Panc1 (cell line): Measurements from ENCODE around the gene SLC6A20. TPM values are rescaled to one million over a fixed set of nuclear protein-coding genes. Genes with fewer than 3 reads are reported as not detected.

Source experiments
- ATAC-seq: fragments of 200-7000 bp; cut with Tn5 transposase; 2 replicates; pipeline ENCODE4 v1.9.1; 2020; ENCODE audit warnings: mild to moderate bottlenecking, moderate library complexity
- BruUV-seq: library from RNA; stranded (reverse); fragments of 400-500 nt; replicated peaks from 2 replicates; lab custom pipeline; 2021; lab: Mats Ljungman, UMichigan
- CTCF ChIA-PET: fragments of 300-600 bp; sonication (Branson Sonifier 250); formaldehyde crosslinking; loops from one replicate; lab custom pipeline; 2022; ENCODE audit warnings: antibody characterized with exemption; lab: Charles Lee
- POLR2A ChIA-PET: fragments of 300-600 bp; sonication (Branson Sonifier 250); formaldehyde crosslinking; loops from one replicate; lab custom pipeline; 2022; ENCODE audit warnings: antibody characterized with exemption; lab: Charles Lee
- DNase-seq: peaks from one replicate; pipeline ENCODE4 v3.0.0-alpha.2; 2010; ENCODE audit warnings: low read depth, low spot score
- H3K27ac ChIP-seq: 2 replicates; pipeline ENCODE4 v1.5.1; 2011; ENCODE audit warnings: mild to moderate bottlenecking, low read length, inconsistent platforms
- H3K27me3 ChIP-seq: fragments of 200-500 bp; sonication (Bioruptor generic); 2 replicates; pipeline ENCODE4 v1.6.0; 2014; ENCODE audit warnings: low read length, inconsistent platforms; ENCODE audit not compliant: control insufficient read depth, insufficient read depth
- H3K36me3 ChIP-seq: fragments of 200-500 bp; sonication (Bioruptor generic); 2 replicates; pipeline ENCODE4 v1.5.1; 2014; ENCODE audit warnings: inconsistent platforms, mild to moderate bottlenecking, low read length, moderate library complexity; ENCODE audit not compliant: control insufficient read depth, insufficient read depth
- H3K4me1 ChIP-seq: 2 replicates; pipeline ENCODE4 v1.5.1; 2011; ENCODE audit warnings: inconsistent platforms, mild to moderate bottlenecking, low read length, moderate library complexity; ENCODE audit not compliant: control insufficient read depth, insufficient read depth
- H3K4me3 ChIP-seq, 2 experiments: 2 replicates each; pipeline ENCODE4 v1.5.1; 2011 to 2012; ENCODE audit warnings: low read depth in 2 of 2, low read length in 2 of 2, mild to moderate bottlenecking in 2 of 2, inconsistent platforms in 1 of 2, moderate library complexity in 1 of 2
- H3K9me3 ChIP-seq: fragments of 200-500 bp; sonication (Bioruptor generic); 2 replicates; pipeline ENCODE4 v1.5.1; 2014; ENCODE audit warnings: low read depth, mild to moderate bottlenecking, inconsistent platforms, low read length, moderate library complexity; ENCODE audit not compliant: control insufficient read depth, insufficient read depth
- POLR2AphosphoS5 ChIP-seq: IDR thresholded peaks from 2 replicates; pipeline ENCODE4 v1.6.1; 2012; ENCODE audit warnings: mild to moderate bottlenecking, low read depth, low read length, moderate library complexity
- SIN3A ChIP-seq: IDR thresholded peaks from 2 replicates; pipeline ENCODE4 v1.6.1; 2012; ENCODE audit warnings: low read depth, mild to moderate bottlenecking, low read length, moderate library complexity, borderline replicate concordance; ENCODE audit not compliant: insufficient read depth
- TCF7L2 ChIP-seq: IDR thresholded peaks from 2 replicates; pipeline ENCODE4 v1.6.1; 2011; ENCODE audit warnings: mild to moderate bottlenecking, low read depth, low read length, inconsistent platforms
- in situ Hi-C: cut with HindIII; loops from 2 replicates; pipeline ENCODE4 v1.10.0; 2016; ENCODE audit warnings: low sequenced_read_pairs, low pct_unique_long_range_greater_than_20kb
- intact Hi-C: fragments of 100-400 bp; cut with micrococcal nuclease; formaldehyde crosslinking; loops from one replicate; pipeline ENCODE4 v1.10.0; 2022; ENCODE audit not compliant: unreplicated experiment
- total RNA-seq: library from RNA; stranded (reverse); gene quantifications from one replicate; pipeline ENCODE4 v1.2.1, GENCODE V29; 2021; ENCODE audit not compliant: unreplicated experiment
- TF ChIP-seq, protein P1 (sequence below), 2 experiments: IDR thresholded peaks; 2 replicates each; pipeline ENCODE4 v1.6.1; 2011 to 2012; ENCODE audit warnings: low read depth in 2 of 2, control low read depth in 1 of 2, low read length in 1 of 2, mild to moderate bottlenecking in 1 of 2, moderate library complexity in 1 of 2; ENCODE audit not compliant: insufficient read depth in 1 of 2
- TF ChIP-seq, protein P2 (sequence below): fragments of 450-650 bp; IDR thresholded peaks from 2 replicates; pipeline ENCODE4 v1.5.1; 2017; ENCODE audit warnings: mild to moderate bottlenecking

SLC6A20 gene
- total RNA-seq, 1 experiment from 2014 or later: 0.28 TPM

DNA sequence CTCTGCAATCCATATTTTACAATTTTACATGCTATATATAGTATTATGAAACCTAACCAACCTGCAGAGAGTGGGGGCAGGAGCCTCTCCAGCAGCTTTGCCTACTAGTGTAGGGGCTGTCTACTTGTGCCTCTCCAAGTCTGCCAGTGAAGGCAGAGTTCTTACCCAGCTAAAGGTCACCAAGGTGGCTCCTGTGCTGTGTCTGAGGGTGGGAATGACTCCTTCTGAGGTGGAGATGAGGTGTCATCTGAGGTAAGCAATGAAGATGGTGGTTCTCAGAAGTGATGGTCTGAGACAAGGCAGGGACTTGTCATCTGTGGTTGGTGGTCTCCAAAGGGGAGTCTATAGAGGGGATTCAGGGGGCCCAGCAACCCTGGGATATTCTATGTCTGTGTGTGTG lies 59.6 kb downstream of the SLC6A20 start:
- POLR2A ChIA-PET: no interaction called here
- BruUV-seq: no TSS peak
- H3K4me1 ChIP-seq: no peaks in the 10 kb centered on the region
- H3K9me3 ChIP-seq: no peaks in the 10 kb centered on the region
- in situ Hi-C loops (no loop called here), intact Hi-C loops (no loop called here)
- TF ChIP-seq TCF7L2 (no peak), SIN3A (no peak), POLR2AphosphoS5 (no peak)
- TF ChIP-seq, protein P1, sequence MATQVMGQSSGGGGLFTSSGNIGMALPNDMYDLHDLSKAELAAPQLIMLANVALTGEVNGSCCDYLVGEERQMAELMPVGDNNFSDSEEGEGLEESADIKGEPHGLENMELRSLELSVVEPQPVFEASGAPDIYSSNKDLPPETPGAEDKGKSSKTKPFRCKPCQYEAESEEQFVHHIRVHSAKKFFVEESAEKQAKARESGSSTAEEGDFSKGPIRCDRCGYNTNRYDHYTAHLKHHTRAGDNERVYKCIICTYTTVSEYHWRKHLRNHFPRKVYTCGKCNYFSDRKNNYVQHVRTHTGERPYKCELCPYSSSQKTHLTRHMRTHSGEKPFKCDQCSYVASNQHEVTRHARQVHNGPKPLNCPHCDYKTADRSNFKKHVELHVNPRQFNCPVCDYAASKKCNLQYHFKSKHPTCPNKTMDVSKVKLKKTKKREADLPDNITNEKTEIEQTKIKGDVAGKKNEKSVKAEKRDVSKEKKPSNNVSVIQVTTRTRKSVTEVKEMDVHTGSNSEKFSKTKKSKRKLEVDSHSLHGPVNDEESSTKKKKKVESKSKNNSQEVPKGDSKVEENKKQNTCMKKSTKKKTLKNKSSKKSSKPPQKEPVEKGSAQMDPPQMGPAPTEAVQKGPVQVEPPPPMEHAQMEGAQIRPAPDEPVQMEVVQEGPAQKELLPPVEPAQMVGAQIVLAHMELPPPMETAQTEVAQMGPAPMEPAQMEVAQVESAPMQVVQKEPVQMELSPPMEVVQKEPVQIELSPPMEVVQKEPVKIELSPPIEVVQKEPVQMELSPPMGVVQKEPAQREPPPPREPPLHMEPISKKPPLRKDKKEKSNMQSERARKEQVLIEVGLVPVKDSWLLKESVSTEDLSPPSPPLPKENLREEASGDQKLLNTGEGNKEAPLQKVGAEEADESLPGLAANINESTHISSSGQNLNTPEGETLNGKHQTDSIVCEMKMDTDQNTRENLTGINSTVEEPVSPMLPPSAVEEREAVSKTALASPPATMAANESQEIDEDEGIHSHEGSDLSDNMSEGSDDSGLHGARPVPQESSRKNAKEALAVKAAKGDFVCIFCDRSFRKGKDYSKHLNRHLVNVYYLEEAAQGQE (IDR thresholded peaks at IDR 0.05; ENCODE audit: insufficient read depth in 1 of 2, low read depth in 2 of 2, low read length in 1 of 2): no peak
- TF ChIP-seq, protein P2, sequence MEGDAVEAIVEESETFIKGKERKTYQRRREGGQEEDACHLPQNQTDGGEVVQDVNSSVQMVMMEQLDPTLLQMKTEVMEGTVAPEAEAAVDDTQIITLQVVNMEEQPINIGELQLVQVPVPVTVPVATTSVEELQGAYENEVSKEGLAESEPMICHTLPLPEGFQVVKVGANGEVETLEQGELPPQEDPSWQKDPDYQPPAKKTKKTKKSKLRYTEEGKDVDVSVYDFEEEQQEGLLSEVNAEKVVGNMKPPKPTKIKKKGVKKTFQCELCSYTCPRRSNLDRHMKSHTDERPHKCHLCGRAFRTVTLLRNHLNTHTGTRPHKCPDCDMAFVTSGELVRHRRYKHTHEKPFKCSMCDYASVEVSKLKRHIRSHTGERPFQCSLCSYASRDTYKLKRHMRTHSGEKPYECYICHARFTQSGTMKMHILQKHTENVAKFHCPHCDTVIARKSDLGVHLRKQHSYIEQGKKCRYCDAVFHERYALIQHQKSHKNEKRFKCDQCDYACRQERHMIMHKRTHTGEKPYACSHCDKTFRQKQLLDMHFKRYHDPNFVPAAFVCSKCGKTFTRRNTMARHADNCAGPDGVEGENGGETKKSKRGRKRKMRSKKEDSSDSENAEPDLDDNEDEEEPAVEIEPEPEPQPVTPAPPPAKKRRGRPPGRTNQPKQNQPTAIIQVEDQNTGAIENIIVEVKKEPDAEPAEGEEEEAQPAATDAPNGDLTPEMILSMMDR: no peak
- H3K4me3 ChIP-seq: no peak overlapping the region
- no peak for ATAC-seq
- CTCF ChIA-PET: no interaction called here
- no peak for DNase-seq
- no peak overlapping the region for H3K27ac ChIP-seq
- H3K36me3 ChIP-seq: peaks cover 15% of the 10 kb centered on the region
- no peaks in the 10 kb centered on the region for H3K27me3 ChIP-seq

DNA sequence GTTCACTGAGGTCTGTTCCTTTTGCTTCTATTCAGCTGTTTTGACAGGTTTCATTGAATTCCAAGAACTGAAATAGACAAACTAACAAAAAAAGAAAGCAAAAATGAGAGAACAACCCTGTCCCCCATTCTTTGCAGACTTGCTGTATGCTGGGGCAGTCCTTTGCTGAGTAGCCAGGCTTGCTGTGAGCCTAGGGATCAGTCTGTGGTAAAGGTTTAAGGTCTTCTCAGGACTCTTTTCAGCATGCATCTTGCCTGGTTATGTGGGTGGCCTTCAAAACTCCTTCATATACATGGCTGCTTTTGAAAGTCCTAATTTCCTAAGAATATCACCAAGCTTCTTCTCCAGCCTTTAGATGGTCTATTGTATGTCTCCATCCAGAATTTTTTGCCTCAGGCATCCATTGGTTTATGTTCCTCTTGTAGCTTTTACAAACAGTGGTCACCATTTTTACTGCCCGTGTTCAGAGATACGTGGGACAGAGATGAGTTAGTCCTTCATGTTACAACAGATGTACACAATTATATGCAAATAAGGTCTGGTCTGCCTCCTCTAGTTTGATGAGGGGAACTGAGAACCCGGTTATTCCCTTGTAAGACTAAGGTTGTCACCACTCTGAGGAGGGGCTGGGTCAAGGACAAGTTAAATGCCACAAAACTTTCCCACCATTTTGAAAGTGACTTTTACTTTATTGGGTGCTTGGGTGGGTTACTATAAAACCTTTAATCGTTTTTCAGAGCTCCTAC lies 65.8 kb downstream of the SLC6A20 start:
- CTCF ChIA-PET: no interaction called here
- intact Hi-C loops: no loop called here
- POLR2A ChIA-PET: no interaction called here

More for the DNA sequence above, 65.8 kb downstream of the SLC6A20 start:
- H3K4me3 ChIP-seq: no peak overlapping the region
- H3K4me1 ChIP-seq: no peaks in the 10 kb centered on the region; the same call in 1 of the 2 replicates
- no peak overlapping the region for H3K27ac ChIP-seq
- ATAC-seq: no peak
- BruUV-seq: no TSS peak
- DNase-seq: no peak
- no peaks in the 10 kb centered on the region for H3K27me3 ChIP-seq
- H3K36me3 ChIP-seq: peaks cover 10% of the 10 kb centered on the region
- in situ Hi-C loops: no loop called here
- no peaks in the 10 kb centered on the region for H3K9me3 ChIP-seq
- TF ChIP-seq, protein P1 (IDR thresholded peaks at IDR 0.05; ENCODE audit: insufficient read depth in 1 of 2, low read depth in 2 of 2, low read length in 1 of 2): no peak
- TF ChIP-seq SIN3A (no peak), POLR2AphosphoS5 (no peak)
